Smooth muscle cell (in vitro differentiated cells): Measurements from ENCODE around the gene LIPG. TPM values are rescaled to one million over a fixed set of nuclear protein-coding genes. Genes with fewer than 3 reads are reported as not detected.
"Not testable (repeated sequence)": the region's sequence is repeated elsewhere in the genome, so short reads cannot be mapped to it uniquely, and the experiment has no call there.

Experiments used
- DNase-seq: peaks from one replicate; lab custom pipeline; 2025; ENCODE audit not compliant: unreplicated experiment; lab: John Stamatoyannopoulos, UW
- H2AFZ ChIP-seq: fragments of 200-600 bp; sonication (generic); 2 replicates; pipeline ENCODE4 v1.6.0; 2016; ENCODE audit warnings: antibody characterized with exemption, low read depth, mild to moderate bottlenecking
- H3F3A ChIP-seq: fragments of 200-600 bp; sonication (generic); 2 replicates; pipeline ENCODE4 v1.6.0; 2017; ENCODE audit warnings: antibody characterized with exemption, low read depth
- H3K27ac ChIP-seq: fragments of 200-600 bp; sonication (generic); 2 replicates; pipeline ENCODE4 v1.5.1; 2016; ENCODE audit warnings: low read depth, mild to moderate bottlenecking
- H3K27me3 ChIP-seq: fragments of 200-600 bp; sonication (generic); 2 replicates; pipeline ENCODE4 v1.6.1; 2016; ENCODE audit warnings: low read depth, mild to moderate bottlenecking
- H3K36me3 ChIP-seq: fragments of 200-600 bp; sonication (generic); 2 replicates; pipeline ENCODE4 v1.5.1; 2016; ENCODE audit warnings: low read depth
- H3K4me1 ChIP-seq: fragments of 200-600 bp; sonication (generic); 2 replicates; pipeline ENCODE4 v1.5.1; 2016; ENCODE audit warnings: low read depth
- H3K4me2 ChIP-seq: fragments of 200-600 bp; sonication (generic); 2 replicates; pipeline ENCODE4 v1.6.0; 2016; ENCODE audit warnings: mild to moderate bottlenecking
- H3K4me3 ChIP-seq: fragments of 200-600 bp; sonication (generic); 2 replicates; pipeline ENCODE4 v1.5.1; 2016; ENCODE audit warnings: mild to moderate bottlenecking
- H3K79me2 ChIP-seq: fragments of 200-600 bp; sonication (generic); 2 replicates; pipeline ENCODE4 v1.6.0; 2016; ENCODE audit warnings: low read depth, mild to moderate bottlenecking
- H3K9ac ChIP-seq: fragments of 200-600 bp; sonication (generic); 2 replicates; pipeline ENCODE4 v1.6.0; 2016; ENCODE audit warnings: low read depth
- H3K9me3 ChIP-seq: fragments of 200-600 bp; sonication (generic); replicated peaks from 2 replicates; pipeline ENCODE4 v1.5.1; 2016; ENCODE audit warnings: low read depth
- H4K20me1 ChIP-seq: fragments of 200-600 bp; sonication (generic); 2 replicates; pipeline ENCODE4 v1.6.0; 2016; ENCODE audit warnings: low read depth
- WGBS: methylation state at CpG from one replicate; pipeline ENCODE4 v1.1.7; 2016; ENCODE audit warnings: low lambda C conversion rate; 5-methylcytosine and 5-hydroxymethylcytosine counted together
- polyA plus RNA-seq: library from polyadenylated mRNA; unstranded; fragments of >200 nt; fragmentation: Nextera tagmentation; extraction: Ambion mirVana; gene quantifications from 2 replicates; pipeline ENCODE4 v1.2.1, GENCODE V29; 2016
- total RNA-seq: library from RNA; depleted of rRNA; stranded (reverse); fragments of >200 nt; gene quantifications from 2 replicates; pipeline ENCODE4 v1.2.3, GENCODE V29; 2014
- TF ChIP-seq, protein P1 (sequence below): fragments of 200-600 bp; sonication (generic); IDR thresholded peaks from 2 replicates; pipeline ENCODE4 v1.5.1; 2017; ENCODE audit warnings: borderline replicate concordance, mild to moderate bottlenecking, antibody characterized with exemption; ENCODE audit not compliant: insufficient read depth, poor library complexity, severe bottlenecking

Gene LIPG
- total and polyA plus RNA-seq, 2 experiments from 2014 or later = 15.3 to 25.6 TPM

DNA sequence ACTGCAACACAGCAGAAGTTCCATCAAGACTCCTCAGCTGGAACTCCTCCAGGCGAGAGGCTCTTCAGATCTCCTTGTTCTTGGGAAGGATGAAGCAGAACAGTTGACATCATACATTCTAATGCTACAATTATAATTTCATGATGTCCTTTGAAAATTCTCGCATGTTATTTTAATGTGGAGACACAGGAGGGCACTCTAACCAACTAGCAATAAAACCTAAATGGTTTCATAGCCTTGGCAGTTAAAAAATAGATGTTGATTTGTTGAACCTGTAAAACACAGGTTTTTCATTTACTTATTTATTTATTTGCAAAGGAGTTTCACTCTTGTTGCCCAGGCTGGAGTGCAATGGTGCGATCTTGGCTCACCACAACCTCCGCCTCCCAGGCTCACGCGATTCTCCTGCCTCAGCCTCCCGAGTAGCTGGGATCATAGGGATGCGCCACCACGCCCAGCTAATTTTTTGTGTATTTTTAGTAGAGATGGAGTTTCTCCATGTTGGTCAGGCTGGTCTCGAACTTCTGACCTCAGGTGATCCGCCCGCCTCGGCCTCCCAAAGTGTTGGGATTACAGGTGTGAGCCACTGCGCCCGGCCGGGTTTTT lies 2.4 kb upstream of the LIPG start:
- not testable (repeated sequence) for H3K9me3 ChIP-seq, H3K27ac ChIP-seq, H3K4me3 ChIP-seq, H3K9ac ChIP-seq, H2AFZ ChIP-seq, H3K36me3 ChIP-seq, H3K27me3 ChIP-seq, DNase-seq, H3K4me1 ChIP-seq, H3F3A ChIP-seq, H3K4me2 ChIP-seq
- 97% methylated on average over 16 of the region's 16 CpGs for WGBS
- TF ChIP-seq, protein P1, sequence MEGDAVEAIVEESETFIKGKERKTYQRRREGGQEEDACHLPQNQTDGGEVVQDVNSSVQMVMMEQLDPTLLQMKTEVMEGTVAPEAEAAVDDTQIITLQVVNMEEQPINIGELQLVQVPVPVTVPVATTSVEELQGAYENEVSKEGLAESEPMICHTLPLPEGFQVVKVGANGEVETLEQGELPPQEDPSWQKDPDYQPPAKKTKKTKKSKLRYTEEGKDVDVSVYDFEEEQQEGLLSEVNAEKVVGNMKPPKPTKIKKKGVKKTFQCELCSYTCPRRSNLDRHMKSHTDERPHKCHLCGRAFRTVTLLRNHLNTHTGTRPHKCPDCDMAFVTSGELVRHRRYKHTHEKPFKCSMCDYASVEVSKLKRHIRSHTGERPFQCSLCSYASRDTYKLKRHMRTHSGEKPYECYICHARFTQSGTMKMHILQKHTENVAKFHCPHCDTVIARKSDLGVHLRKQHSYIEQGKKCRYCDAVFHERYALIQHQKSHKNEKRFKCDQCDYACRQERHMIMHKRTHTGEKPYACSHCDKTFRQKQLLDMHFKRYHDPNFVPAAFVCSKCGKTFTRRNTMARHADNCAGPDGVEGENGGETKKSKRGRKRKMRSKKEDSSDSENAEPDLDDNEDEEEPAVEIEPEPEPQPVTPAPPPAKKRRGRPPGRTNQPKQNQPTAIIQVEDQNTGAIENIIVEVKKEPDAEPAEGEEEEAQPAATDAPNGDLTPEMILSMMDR = peak; percentile 54
- Histone ChIP-seq H3K79me2 (peaks cover 16% of the 10 kb centered on the region), H4K20me1 (peaks cover 17% of the 10 kb centered on the region)

DNA sequence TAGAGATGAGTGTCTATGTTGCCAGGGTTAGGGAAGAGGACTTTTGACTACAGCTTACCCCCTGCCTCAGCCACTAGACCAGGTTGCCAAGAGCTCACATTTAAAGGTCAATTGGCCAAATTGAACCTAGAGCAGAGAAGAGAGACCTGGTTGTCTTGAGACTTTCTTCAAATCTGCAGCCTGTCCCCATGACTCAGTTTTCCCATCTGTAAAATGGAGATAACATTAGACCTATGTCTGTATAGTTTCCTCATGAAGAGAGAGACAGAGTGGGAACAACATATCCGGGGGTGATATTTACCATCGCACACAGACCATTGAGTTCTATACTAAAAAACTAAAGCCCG lies 1.6 kb upstream of the LIPG start:
- H3K9ac ChIP-seq = no peak overlapping the region
- no peaks in the 10 kb centered on the region for H3F3A ChIP-seq
- H4K20me1 ChIP-seq = peaks cover 25% of the 10 kb centered on the region
- H3K79me2 ChIP-seq = peaks cover 21% of the 10 kb centered on the region
- H3K36me3 ChIP-seq = no peaks in the 10 kb centered on the region
- peaks cover 12% of the 10 kb centered on the region for H3K4me1 ChIP-seq
- peak overlapping the region; percentile 95 for H3K4me2 ChIP-seq
- H3K27me3 ChIP-seq = no peaks in the 10 kb centered on the region
- no peak for DNase-seq
- H3K9me3 ChIP-seq = no peaks in the 10 kb centered on the region
- TF ChIP-seq, protein P1 = no peak
- H3K27ac ChIP-seq = no peak overlapping the region
- H2AFZ ChIP-seq = no peak overlapping the region
- H3K4me3 ChIP-seq = peak overlapping the region; percentile 58
- 31% methylated on average over 3 of the region's 3 CpGs for WGBS

DNA sequence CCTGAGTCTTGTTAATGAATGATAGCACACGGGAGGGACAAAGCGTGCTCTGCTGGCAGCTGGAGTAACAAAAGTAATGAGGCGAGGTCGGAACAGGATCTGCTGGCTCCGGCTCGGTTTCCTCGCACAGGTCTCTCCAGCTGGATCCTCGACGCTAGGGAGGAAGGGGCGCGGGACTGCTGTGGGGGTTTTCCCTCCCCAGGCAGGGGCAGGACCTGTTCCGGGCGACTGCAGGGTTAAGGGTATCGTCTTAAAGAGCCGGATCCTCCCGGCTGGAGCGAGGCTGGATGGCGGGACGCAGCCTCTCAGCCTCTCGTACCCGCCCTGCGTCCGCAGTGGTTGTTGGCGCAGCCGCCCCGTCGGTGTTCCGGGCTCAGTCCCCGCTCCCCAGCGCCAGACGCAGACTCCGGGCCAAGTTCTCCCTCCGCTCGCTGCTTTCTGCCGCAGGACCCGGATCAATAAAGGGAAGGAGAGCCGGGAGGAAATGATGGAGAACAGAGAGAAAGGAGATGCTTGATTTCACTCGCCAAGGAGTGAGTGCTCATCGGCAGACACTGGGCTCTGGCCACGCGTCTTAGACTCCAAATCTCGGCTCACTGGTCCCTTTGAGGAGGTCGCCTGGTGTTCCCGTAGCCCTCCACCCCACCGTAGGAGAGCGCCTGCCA lies 1.1 kb upstream of the LIPG start:
- Histone ChIP-seq H3K36me3 (no peaks in the 10 kb centered on the region), H3F3A (no peaks in the 10 kb centered on the region), H3K79me2 (peaks cover 21% of the 10 kb centered on the region), H3K4me1 (peaks cover 17% of the 10 kb centered on the region), H4K20me1 (peaks cover 29% of the 10 kb centered on the region), H3K27ac (no peak overlapping the region), H3K27me3 (no peaks in the 10 kb centered on the region), H3K4me3 (peak overlapping the region; percentile 58), H3K9me3 (no peaks in the 10 kb centered on the region), H3K4me2 (peak overlapping the region; percentile 95), H3K9ac (no peak overlapping the region), H2AFZ (peak overlapping the region; percentile 46)
- TF ChIP-seq, protein P1 = no peak
- 4% methylated on average over 45 of the region's 46 CpGs for WGBS
- no peak for DNase-seq
